Activated B cell treated with CpG ODN at 0.5 μM for 24 hours (primary cell): ENCODE data around the gene MPZL1. TPM values are rescaled to one million over a fixed set of nuclear protein-coding genes. Genes with fewer than 3 reads are reported as not detected.

Source experiments
- ATAC-seq: fragments of 200-7000 bp; cut with Tn5 transposase; one replicate; pipeline ENCODE4 v1.10.0; 2021; ENCODE audit warnings: low read depth, mild to moderate bottlenecking, moderate library complexity
- CTCF ChIA-PET: fragments of 350-600 bp; sonication (Branson Sonifier 250); formaldehyde crosslinking; loops from one replicate; lab custom pipeline; 2021; ENCODE audit warnings: antibody characterized with exemption; lab: Charles Lee
- POLR2A ChIA-PET: fragments of 350-600 bp; sonication (Branson Sonifier 250); formaldehyde crosslinking; loops from one replicate; lab custom pipeline; 2021; ENCODE audit warnings: antibody characterized with exemption; lab: Charles Lee
- DNase-seq: peaks from one replicate; pipeline ENCODE4 v3.0.0; 2022
- H3K27ac Mint-ChIP-seq: one replicate; pipeline ENCODE4 v1.8.0; 2020; ENCODE audit warnings: mixed read lengths
- H3K27me3 Mint-ChIP-seq: one replicate; pipeline ENCODE4 v1.8.0; 2021; ENCODE audit warnings: mixed read lengths
- H3K36me3 Mint-ChIP-seq: one replicate; pipeline ENCODE4 v1.8.0; 2021; ENCODE audit warnings: low read depth, mixed read lengths
- H3K4me1 Mint-ChIP-seq: one replicate; pipeline ENCODE4 v1.8.0; 2021; ENCODE audit warnings: mixed read lengths
- H3K4me3 Mint-ChIP-seq: one replicate; pipeline ENCODE4 v1.8.0; 2020; ENCODE audit warnings: mild to moderate bottlenecking, mixed read lengths
- H3K9me3 Mint-ChIP-seq: one replicate; pipeline ENCODE4 v1.8.0; 2020; ENCODE audit warnings: mixed read lengths
- CTCF ChIP-seq: fragments of 200-600 bp; IDR thresholded peaks from one replicate; pipeline ENCODE4 v1.8.0; 2022; ENCODE audit warnings: antibody characterized with exemption, mild to moderate bottlenecking
- intact Hi-C: fragments of 100-400 bp; cut with micrococcal nuclease; formaldehyde crosslinking; loops from one replicate; pipeline ENCODE4 v1.15.1; 2024
- total RNA-seq: library from RNA; stranded (reverse); gene quantifications from 2 replicates; pipeline ENCODE4 v1.2.3, GENCODE V29; 2022

MPZL1 gene
- total RNA-seq, 1 donor from 2014 or later, result 27.2 TPM

GRCh38 chr1:167711797-167712196, 10.0 kb upstream of the MPZL1 start:
- intact Hi-C loops, result loop anchor here (2.0 to 10.0 kb wide), 3 partner anchors 23 to 1983 kb away; no protein-coding TSS in a partner anchor
- H3K27ac Mint-ChIP-seq, result peak overlapping the region; percentile 27
- no peak for DNase-seq
- H3K4me3 Mint-ChIP-seq, result no peak overlapping the region
- ChIA-PET CTCF (no interaction called here), POLR2A (interaction anchor here (0.6 kb wide), 1 partner anchor 210 kb away, joined by 3 read pairs; no protein-coding TSS in a partner anchor)
- peaks cover 7% of the 10 kb centered on the region for H3K27me3 Mint-ChIP-seq
- H3K36me3 Mint-ChIP-seq, result peaks cover 23% of the 10 kb centered on the region
- H3K9me3 Mint-ChIP-seq, result no peaks in the 10 kb centered on the region
- no peak for ATAC-seq
- TF ChIP-seq CTCF, result no peak
- peaks cover 73% of the 10 kb centered on the region for H3K4me1 Mint-ChIP-seq

DNA sequence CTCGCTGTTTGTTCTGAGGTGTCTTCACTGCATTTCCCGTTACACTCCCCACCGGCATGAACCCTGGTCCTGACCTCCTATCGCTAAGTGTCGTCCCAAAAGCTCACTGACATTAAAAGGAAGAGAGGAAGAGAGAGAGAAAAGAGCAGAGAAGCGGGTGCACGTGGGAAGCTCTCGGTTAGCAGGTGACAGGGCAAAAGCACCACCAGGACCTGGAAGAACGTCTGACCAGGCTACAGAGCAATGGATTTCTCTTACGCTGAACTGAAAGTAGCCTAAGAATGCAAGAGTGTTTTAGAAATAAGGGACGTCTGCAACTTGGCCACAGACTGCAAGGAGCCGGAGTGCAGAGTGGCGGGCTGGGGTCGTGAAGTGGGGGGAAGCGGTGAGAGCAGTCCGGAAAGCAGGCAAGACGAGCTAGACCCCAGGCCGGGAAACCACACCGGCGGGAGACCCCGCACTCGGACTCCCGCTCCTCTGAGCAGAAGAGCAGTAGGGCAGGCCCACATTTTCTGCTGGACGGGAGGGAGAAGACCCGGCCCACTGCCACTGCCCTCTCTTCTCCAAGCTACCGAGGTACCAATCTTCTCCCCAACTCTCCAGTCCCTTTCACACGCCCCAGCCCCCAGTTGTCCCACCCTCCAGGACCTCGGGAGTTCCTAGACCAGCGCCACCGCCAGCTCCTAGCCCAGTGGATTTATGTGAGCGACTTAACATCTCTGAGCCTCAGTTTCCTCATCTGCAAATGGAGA, 8.3 kb upstream of the MPZL1 start:
- ATAC-seq (no peak), DNase-seq (no peak)
- Mint-ChIP-seq H3K4me1 (peaks cover 69% of the 10 kb centered on the region), H3K9me3 (no peaks in the 10 kb centered on the region), H3K36me3 (peaks cover 12% of the 10 kb centered on the region), H3K27ac (peak overlapping the region; percentile 71), H3K4me3 (peak overlapping the region; percentile 85), H3K27me3 (peaks cover 7% of the 10 kb centered on the region)
- no peak for TF ChIP-seq CTCF
- intact Hi-C loops, result loop anchor here (1.0 to 10.0 kb wide), 6 partner anchors 9 to 1981 kb away; partner anchors contain the start of genes POU2F1 and TIPRL
- ChIA-PET POLR2A (interaction anchor here (0.6 to 2.2 kb wide), 9 partner anchors 8 to 493 kb away, joined by 3 to 12 read pairs (median 5); partner anchors contain the start of genes MPZL1 and POU2F1), CTCF (interaction anchor here (1.8 to 5.3 kb wide), 2 partner anchors 25 to 40 kb away, joined by 12 to 17 read pairs; no protein-coding TSS in a partner anchor)

- ATAC-seq, result peak; percentile 56
- no peak for TF ChIP-seq CTCF
- Mint-ChIP-seq H3K4me3 (peak overlapping the region; percentile 85), H3K27me3 (peaks cover 7% of the 10 kb centered on the region), H3K9me3 (no peaks in the 10 kb centered on the region), H3K27ac (peak overlapping the region; percentile 98), H3K36me3 (peaks cover 12% of the 10 kb centered on the region), H3K4me1 (peaks cover 68% of the 10 kb centered on the region)
- no peak for DNase-seq
- intact Hi-C loops, result loop anchor here (1.0 to 10.0 kb wide), 6 partner anchors 8 to 1981 kb away; partner anchors contain the start of genes POU2F1 and TIPRL
- CTCF ChIA-PET, result interaction anchor here (1.0 to 5.3 kb wide), 5 partner anchors 26 to 368 kb away, joined by 3 to 25 read pairs (median 12); no protein-coding TSS in a partner anchor
- POLR2A ChIA-PET, result interaction anchor here (0.6 to 2.8 kb wide), 13 partner anchors 8 to 494 kb away, joined by 3 to 21 read pairs (median 4); partner anchors contain the start of genes DCAF6, MPC2, MPZL1 and POU2F1
Measured at GRCh38 chr1:167714098-167714438, 7.7 kb upstream of the MPZL1 start.

DNA sequence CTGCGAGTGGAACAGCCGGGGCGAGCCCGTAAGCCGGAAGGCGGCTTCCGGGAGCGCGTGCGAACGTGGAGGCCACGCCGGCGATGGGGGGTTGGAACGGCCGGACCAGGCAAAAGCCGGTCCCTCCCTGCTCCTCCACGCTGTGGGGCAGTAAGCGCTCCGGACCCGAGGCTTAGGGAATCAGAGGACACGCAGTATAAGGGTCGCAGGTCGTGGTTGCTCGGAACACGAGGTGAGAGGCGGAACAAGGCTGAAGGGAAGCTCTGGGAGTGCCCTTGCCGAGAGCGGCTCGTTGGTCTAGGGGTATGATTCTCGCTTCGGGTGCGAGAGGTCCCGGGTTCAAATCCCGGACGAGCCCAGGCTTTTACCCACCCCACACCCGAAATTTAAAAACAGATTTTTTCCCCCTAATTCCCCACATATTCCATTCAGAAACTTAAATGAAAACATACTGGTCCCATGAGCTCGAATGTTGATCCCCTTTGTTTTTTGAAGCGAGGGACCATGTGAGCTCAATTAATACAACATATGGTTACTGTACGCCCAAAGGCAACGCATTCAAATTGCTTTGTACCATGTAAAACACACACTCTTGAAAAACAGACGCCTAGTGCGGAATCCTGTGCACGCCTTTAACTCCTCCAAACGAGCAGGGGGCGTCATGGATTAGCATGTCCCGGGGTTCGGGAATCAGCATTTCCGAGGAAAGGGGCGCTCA, 7.2 kb upstream of the MPZL1 start:
- intact Hi-C loops, result loop anchor here (1.0 to 10.0 kb wide), 10 partner anchors 7 to 1980 kb away; partner anchors contain the start of genes DCAF6, POU2F1 and TIPRL
- peak; percentile 42 for ATAC-seq
- no peak for TF ChIP-seq CTCF
- POLR2A ChIA-PET, result interaction anchor here (0.6 to 2.8 kb wide), 15 partner anchors 9 to 222 kb away, joined by 3 to 21 read pairs (median 4); partner anchors contain the start of genes DCAF6 and MPC2
- peaks cover 68% of the 10 kb centered on the region for H3K4me1 Mint-ChIP-seq
- H3K36me3 Mint-ChIP-seq, result peaks cover 12% of the 10 kb centered on the region
- peak overlapping the region; percentile 98 for H3K27ac Mint-ChIP-seq
- CTCF ChIA-PET, result interaction anchor here (0.6 to 5.3 kb wide), 12 partner anchors 8 to 368 kb away, joined by 3 to 25 read pairs (median 4); no protein-coding TSS in a partner anchor
- H3K9me3 Mint-ChIP-seq, result no peaks in the 10 kb centered on the region
- DNase-seq, result peak; percentile 89
- H3K4me3 Mint-ChIP-seq, result peak overlapping the region; percentile 85
- H3K27me3 Mint-ChIP-seq, result peaks cover 7% of the 10 kb centered on the region
